Renal pelvis (tissue), 4 donors: Measurements from ENCODE around the gene ARHGAP15. TPM values are rescaled to one million over a fixed set of nuclear protein-coding genes. Genes with fewer than 3 reads are reported as not detected.

ENCODE experiments used
- DNase-seq: peaks from one replicate; pipeline ENCODE4 v3.0.0-alpha.2; 2013
- polyA plus RNA-seq, 3 donors: library from polyadenylated mRNA; unstranded; fragments of 120-200 nt; gene quantifications; one replicate each; pipeline ENCODE4 v1.2.1, GENCODE V29; 2013; ENCODE audit not compliant: insufficient read length in 3 of 3

The ARHGAP15 gene
- polyA plus RNA-seq, 3 donors, result 3.9 to 4.5 (median 4.3) TPM

- no peak for DNase-seq
Observed at GRCh38 chr2:143617803-143618415, 488.7 kb downstream of the ARHGAP15 start.

- no peak for DNase-seq
Observed at GRCh38 chr2:143622106-143622505, 492.9 kb downstream of the ARHGAP15 start.

- no peak for DNase-seq
Observed at GRCh38 chr2:143623231-143623908, 494.2 kb downstream of the ARHGAP15 start.

GRCh38 chr2:143623909-143624260 is 494.7 kb downstream of the ARHGAP15 start:
- DNase-seq, result no peak

GRCh38 chr2:143629340-143629739 is 500.1 kb downstream of the ARHGAP15 start:
- no peak for DNase-seq

GRCh38 chr2:143632751-143633374 is 503.6 kb downstream of the ARHGAP15 start:
- no peak for DNase-seq

- DNase-seq, result no peak
Observed at GRCh38 chr2:143633419-143633818, 504.2 kb downstream of the ARHGAP15 start.

GRCh38 chr2:143635302-143635701 is 506.1 kb downstream of the ARHGAP15 start:
- DNase-seq, result no peak

- DNase-seq, result no peak
Observed at GRCh38 chr2:143635936-143636335, 506.7 kb downstream of the ARHGAP15 start.

GRCh38 chr2:143640826-143641225 is 511.6 kb downstream of the ARHGAP15 start:
- DNase-seq, result peak; percentile 71

- DNase-seq, result no peak
Observed at GRCh38 chr2:143645921-143646645, 516.9 kb downstream of the ARHGAP15 start.

- DNase-seq, result no peak
Observed at GRCh38 chr2:143649226-143649740, 520.1 kb downstream of the ARHGAP15 start.

- DNase-seq, result no peak
Observed at GRCh38 chr2:143652692-143653091, 523.5 kb downstream of the ARHGAP15 start.

- DNase-seq, result no peak
Observed at GRCh38 chr2:143668234-143668633, 539.0 kb downstream of the ARHGAP15 start.

- no peak for DNase-seq
Observed at GRCh38 chr2:143674051-143674450, 544.8 kb downstream of the ARHGAP15 start.

- DNase-seq, result no peak
Observed at GRCh38 chr2:143675021-143675420, 545.8 kb downstream of the ARHGAP15 start.

GRCh38 chr2:143679617-143680016 is 550.4 kb downstream of the ARHGAP15 start:
- DNase-seq, result no peak

- no peak for DNase-seq
Observed at GRCh38 chr2:143680885-143681405, 551.7 kb downstream of the ARHGAP15 start.

- DNase-seq, result no peak
Observed at GRCh38 chr2:143682436-143683055, 553.3 kb downstream of the ARHGAP15 start.

GRCh38 chr2:143683977-143684376 is 554.8 kb downstream of the ARHGAP15 start:
- DNase-seq, result no peak

- peak; percentile 80 for DNase-seq
Observed at GRCh38 chr2:143684551-143685320, 555.5 kb downstream of the ARHGAP15 start.
